ENCODE measurements around the gene NKAIN2.

DNA sequence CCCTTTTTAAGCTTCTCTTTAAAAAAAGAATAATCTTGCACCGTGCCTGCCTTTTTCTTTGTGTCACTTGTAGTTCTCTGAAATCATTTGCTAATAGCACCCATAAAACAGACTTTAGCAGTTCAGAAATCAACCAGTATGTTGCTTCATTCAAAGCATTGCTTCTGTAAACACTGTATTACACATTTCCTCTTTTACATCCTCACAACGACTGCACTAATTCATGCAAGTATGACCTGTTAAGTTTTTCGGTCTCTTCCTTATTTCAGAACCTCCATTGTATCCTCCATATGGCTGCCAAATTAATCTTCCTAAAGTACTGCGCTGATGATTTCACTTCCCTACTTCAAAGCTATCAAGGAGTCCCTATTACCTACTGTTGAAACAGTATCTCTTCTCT lies 1015.7 kb downstream of the NKAIN2 start:
- TF ChIP-seq, protein P1, sequence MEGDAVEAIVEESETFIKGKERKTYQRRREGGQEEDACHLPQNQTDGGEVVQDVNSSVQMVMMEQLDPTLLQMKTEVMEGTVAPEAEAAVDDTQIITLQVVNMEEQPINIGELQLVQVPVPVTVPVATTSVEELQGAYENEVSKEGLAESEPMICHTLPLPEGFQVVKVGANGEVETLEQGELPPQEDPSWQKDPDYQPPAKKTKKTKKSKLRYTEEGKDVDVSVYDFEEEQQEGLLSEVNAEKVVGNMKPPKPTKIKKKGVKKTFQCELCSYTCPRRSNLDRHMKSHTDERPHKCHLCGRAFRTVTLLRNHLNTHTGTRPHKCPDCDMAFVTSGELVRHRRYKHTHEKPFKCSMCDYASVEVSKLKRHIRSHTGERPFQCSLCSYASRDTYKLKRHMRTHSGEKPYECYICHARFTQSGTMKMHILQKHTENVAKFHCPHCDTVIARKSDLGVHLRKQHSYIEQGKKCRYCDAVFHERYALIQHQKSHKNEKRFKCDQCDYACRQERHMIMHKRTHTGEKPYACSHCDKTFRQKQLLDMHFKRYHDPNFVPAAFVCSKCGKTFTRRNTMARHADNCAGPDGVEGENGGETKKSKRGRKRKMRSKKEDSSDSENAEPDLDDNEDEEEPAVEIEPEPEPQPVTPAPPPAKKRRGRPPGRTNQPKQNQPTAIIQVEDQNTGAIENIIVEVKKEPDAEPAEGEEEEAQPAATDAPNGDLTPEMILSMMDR (tag by site-specific recombination; IDR thresholded peaks at IDR 0.05): no peak
- TF ChIP-seq ZNF404 (tag by site-specific recombination; IDR thresholded peaks at IDR 0.05) (no peak), MZF1 (tag by site-specific recombination; IDR thresholded peaks at IDR 0.05; ENCODE audit: borderline replicate concordance) (no peak), ZBTB6 (tag by site-specific recombination; IDR thresholded peaks at IDR 0.05) (no peak)
- TF ChIP-seq, protein P2, sequence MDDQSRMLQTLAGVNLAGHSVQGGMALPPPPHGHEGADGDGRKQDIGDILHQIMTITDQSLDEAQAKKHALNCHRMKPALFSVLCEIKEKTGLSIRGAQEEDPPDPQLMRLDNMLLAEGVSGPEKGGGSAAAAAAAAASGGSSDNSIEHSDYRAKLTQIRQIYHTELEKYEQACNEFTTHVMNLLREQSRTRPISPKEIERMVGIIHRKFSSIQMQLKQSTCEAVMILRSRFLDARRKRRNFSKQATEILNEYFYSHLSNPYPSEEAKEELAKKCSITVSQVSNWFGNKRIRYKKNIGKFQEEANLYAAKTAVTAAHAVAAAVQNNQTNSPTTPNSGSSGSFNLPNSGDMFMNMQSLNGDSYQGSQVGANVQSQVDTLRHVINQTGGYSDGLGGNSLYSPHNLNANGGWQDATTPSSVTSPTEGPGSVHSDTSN (CRISPR knock-in tag; IDR thresholded peaks at IDR 0.05): no peak
- TF ChIP-seq, protein P3, sequence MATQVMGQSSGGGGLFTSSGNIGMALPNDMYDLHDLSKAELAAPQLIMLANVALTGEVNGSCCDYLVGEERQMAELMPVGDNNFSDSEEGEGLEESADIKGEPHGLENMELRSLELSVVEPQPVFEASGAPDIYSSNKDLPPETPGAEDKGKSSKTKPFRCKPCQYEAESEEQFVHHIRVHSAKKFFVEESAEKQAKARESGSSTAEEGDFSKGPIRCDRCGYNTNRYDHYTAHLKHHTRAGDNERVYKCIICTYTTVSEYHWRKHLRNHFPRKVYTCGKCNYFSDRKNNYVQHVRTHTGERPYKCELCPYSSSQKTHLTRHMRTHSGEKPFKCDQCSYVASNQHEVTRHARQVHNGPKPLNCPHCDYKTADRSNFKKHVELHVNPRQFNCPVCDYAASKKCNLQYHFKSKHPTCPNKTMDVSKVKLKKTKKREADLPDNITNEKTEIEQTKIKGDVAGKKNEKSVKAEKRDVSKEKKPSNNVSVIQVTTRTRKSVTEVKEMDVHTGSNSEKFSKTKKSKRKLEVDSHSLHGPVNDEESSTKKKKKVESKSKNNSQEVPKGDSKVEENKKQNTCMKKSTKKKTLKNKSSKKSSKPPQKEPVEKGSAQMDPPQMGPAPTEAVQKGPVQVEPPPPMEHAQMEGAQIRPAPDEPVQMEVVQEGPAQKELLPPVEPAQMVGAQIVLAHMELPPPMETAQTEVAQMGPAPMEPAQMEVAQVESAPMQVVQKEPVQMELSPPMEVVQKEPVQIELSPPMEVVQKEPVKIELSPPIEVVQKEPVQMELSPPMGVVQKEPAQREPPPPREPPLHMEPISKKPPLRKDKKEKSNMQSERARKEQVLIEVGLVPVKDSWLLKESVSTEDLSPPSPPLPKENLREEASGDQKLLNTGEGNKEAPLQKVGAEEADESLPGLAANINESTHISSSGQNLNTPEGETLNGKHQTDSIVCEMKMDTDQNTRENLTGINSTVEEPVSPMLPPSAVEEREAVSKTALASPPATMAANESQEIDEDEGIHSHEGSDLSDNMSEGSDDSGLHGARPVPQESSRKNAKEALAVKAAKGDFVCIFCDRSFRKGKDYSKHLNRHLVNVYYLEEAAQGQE (tag by site-specific recombination; IDR thresholded peaks at IDR 0.05): no peak
